ENCODE data around the gene ABCF1.

The ABCF1 gene

DNA sequence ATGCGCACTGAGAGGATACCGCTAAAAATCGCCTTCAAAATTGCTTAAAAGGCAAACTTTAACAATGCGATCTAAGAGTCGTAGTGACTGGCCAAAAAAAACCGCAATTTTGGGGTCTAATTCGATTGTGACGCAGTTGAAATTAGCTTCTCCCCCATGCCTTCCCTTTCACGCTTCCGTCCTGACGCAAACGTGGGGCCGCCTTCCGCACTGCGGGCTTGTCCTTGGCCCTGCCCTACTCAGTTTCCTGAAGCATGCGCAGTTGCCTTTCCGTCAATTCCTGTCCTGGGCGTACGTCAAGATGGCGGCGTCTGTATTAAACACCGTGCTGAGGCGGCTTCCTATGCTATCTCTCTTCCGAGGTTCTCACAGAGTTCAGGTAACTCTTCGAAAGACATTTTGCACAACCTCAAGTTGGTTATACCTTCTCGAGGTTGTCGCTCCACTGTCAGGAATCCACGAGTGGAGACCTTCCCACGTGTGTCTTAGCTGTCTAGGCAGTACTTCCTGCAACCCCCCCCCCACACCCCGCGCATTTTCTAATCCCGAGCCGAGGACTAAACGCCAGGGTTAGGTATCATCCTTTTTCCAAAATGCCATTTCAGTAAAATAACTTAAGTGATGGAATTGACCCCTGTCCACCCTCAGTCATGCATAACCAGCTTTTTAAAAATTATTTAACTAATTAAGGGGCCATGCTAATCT, 46.5 kb downstream of the ABCF1 start, which contains the start of gene MRPS18B:
Gene MRPS18B, plus strand, starts transcription at position 276 of the 705 bp plus-strand sequence. Its CDS starts 26 bp downstream, at position 302.
- TF ChIP-seq, protein P1, sequence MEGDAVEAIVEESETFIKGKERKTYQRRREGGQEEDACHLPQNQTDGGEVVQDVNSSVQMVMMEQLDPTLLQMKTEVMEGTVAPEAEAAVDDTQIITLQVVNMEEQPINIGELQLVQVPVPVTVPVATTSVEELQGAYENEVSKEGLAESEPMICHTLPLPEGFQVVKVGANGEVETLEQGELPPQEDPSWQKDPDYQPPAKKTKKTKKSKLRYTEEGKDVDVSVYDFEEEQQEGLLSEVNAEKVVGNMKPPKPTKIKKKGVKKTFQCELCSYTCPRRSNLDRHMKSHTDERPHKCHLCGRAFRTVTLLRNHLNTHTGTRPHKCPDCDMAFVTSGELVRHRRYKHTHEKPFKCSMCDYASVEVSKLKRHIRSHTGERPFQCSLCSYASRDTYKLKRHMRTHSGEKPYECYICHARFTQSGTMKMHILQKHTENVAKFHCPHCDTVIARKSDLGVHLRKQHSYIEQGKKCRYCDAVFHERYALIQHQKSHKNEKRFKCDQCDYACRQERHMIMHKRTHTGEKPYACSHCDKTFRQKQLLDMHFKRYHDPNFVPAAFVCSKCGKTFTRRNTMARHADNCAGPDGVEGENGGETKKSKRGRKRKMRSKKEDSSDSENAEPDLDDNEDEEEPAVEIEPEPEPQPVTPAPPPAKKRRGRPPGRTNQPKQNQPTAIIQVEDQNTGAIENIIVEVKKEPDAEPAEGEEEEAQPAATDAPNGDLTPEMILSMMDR (IDR thresholded peaks at IDR 0.05; ENCODE audit: insufficient read depth, low read length, missing control alignments) = no peak
- DNase-seq (ENCODE audit: low read depth, low spot score) = peak; percentile 89
- peak within 1 kb of the TSS; percentile 99 for H3K4me3 ChIP-seq (ENCODE audit: low read depth, low read length)
- CTCF ChIA-PET = interaction anchor here (1.0 to 1.9 kb wide), 9 partner anchors 9 to 470 kb away, joined by 3 to 8 read pairs (median 3); partner anchors contain the start of genes ATAT1 and DHX16
- POLR2A ChIA-PET = interaction anchor here (0.6 to 1.3 kb wide), 7 partner anchors 9 to 103 kb away, joined by 3 to 6 read pairs (median 4); partner anchors contain the start of genes ATAT1, DHX16, MDC1 and PRR3

DNA sequence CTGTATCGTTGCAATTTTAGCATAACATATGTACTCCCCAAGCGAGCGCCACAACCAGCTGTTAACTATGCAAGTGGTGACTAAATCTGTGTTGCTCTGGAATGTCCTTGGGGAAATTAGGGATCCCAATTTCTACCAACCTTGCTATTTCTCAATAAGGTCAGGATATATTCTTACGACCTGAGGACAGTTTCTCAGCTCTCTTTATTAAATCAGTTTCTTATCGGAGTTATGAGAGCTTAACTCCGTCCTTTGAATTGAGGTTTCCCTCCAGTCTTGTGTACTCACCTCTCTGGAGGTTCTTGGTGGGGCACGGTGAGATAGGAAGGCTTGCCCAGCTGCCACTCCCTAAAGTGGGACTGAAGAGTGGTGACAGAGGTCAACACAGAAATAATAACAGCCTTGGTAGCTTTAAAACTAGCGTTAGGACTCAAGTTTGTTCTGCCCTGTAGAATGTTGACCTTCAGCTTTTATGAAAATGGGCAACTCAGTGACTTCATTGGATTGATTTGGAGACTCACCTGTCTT, 47.1 kb downstream of the ABCF1 start:
- POLR2A ChIA-PET = interaction anchor here (1.0 to 1.3 kb wide), 2 partner anchors 8 to 54 kb away, joined by 4 to 6 read pairs; partner anchors contain the start of genes ATAT1 and DHX16

DNA sequence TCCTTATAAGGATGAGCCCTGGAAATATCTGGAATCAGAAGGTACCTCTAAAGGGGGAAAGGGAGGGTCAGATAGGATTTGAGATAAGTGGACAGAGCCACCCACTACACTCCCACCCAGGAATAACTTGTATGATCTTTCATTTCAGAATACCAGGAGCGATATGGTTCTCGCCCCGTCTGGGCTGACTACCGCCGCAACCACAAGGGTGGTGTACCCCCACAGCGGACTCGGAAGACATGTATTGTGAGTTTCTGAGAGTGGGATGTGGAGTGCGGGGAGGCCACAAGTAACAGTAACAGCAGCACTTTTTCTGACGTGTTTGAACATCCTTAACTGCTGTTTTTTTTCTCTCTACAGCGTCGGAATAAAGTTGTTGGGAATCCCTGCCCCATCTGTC, 48.3 kb downstream of the ABCF1 start:
- POLR2A ChIA-PET = no interaction called here
- no peak for DNase-seq (ENCODE audit: low read depth, low spot score)
- CTCF ChIA-PET = interaction anchor here (1.6 to 1.9 kb wide), 2 partner anchors 11 to 15 kb away, joined by 5 to 6 read pairs; no protein-coding TSS in a partner anchor
- H3K4me3 ChIP-seq (ENCODE audit: low read depth, low read length) = no peak overlapping the region
- TF ChIP-seq, protein P1 (IDR thresholded peaks at IDR 0.05; ENCODE audit: insufficient read depth, low read length, missing control alignments) = no peak

More for the DNA sequence above, 47.1 kb downstream of the ABCF1 start:
- TF ChIP-seq, protein P1 (IDR thresholded peaks at IDR 0.05; ENCODE audit: insufficient read depth, low read length, missing control alignments) = no peak
- DNase-seq (ENCODE audit: low read depth, low spot score) = no peak
- CTCF ChIA-PET = interaction anchor here (1.0 to 1.9 kb wide), 10 partner anchors 8 to 469 kb away, joined by 3 to 8 read pairs (median 3); partner anchors contain the start of genes ATAT1 and DHX16
- H3K4me3 ChIP-seq (ENCODE audit: low read depth, low read length) = peak overlapping the region; percentile 78

DNA sequence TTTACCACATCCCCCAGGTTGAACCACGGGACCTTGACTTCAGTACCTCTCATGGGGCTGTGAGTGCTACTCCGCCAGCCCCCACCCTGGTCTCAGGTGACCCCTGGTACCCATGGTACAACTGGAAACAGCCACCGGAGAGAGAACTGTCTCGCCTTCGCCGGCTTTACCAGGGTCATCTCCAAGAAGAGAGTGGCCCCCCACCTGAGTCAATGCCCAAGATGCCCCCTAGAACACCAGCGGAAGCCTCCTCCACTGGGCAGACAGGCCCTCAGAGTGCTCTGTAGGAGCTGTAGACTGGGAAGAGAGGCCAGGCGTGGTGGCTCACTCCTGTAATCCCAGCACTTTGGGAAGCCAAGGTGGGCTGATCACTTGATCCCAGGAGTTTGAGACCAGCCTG, 54.3 kb downstream of the ABCF1 start:
- CTCF ChIA-PET = interaction anchor here (1.1 to 2.1 kb wide), 4 partner anchors 8 to 97 kb away, joined by 4 to 8 read pairs (median 4); partner anchors contain the start of genes MRPS18B and PPP1R10
- POLR2A ChIA-PET = interaction anchor here (0.7 to 1.2 kb wide), 3 partner anchors 11 to 96 kb away, joined by 3 read pairs; no protein-coding TSS in a partner anchor
- DNase-seq (ENCODE audit: low read depth, low spot score) = no peak
- H3K4me3 ChIP-seq (ENCODE audit: low read depth, low read length) = no peak overlapping the region
- TF ChIP-seq, protein P1 (IDR thresholded peaks at IDR 0.05; ENCODE audit: insufficient read depth, low read length, missing control alignments) = no peak

DNA sequence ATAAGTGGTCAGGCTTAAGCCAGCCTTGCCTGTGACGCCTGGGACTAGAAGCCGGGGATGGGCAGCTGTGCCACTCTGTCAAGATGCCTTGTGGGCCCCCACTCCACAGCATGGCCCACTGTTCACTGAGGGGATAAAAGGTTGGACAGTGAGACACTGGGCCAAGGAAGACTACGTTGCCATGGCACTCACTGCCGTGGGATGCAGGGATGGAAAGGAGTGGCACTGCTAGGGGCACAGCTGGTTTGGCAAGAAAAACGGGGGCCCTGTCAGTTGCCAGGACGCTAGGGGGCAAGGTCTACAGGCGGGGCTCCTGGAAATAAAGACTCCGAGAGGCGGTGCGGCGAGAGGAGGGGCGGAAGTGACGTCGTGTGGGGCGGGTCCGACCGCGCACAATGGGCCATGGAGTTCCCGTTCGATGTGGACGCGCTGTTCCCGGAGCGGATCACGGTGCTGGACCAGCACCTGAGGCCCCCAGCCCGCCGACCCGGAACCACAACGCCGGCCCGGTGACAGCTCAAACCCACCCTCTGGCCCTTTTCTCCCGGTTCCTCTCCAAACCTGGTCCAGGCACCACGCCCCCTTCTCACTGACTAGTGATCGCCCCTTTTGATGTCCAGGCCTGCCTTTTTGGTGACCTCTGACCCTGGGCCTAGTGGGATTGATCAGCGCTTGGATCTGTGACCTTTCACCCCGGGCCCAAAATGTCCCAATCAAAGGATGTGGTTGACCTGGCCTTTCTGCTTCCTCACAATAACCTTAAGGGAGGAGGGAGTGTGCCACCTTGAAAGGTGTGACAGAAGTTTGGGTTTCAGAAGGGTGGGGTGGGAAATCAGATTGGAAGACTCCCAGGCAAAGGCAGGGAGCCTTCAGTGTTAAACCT, 55.5 kb downstream of the ABCF1 start, which contains the start of gene ATAT1:
Gene ATAT1, plus strand, starts transcription at position 391 of the 883 bp plus-strand sequence.
- ChIA-PET CTCF (interaction anchor here (1.0 to 2.1 kb wide), 5 partner anchors 9 to 96 kb away, joined by 3 to 8 read pairs (median 4); partner anchors contain the start of genes DHX16, MRPS18B and PPP1R10), POLR2A (interaction anchor here (0.7 to 1.2 kb wide), 4 partner anchors 9 to 95 kb away, joined by 3 to 4 read pairs (median 3); no protein-coding TSS in a partner anchor)
- DNase-seq (ENCODE audit: low read depth, low spot score) = no peak
- peak within 1 kb of the TSS; percentile 82 for H3K4me3 ChIP-seq (ENCODE audit: low read depth, low read length)
- TF ChIP-seq, protein P1 (IDR thresholded peaks at IDR 0.05; ENCODE audit: insufficient read depth, low read length, missing control alignments) = peak; percentile 35

All from AG04449 (cell line).